Uterus (tissue), 4 donors: ENCODE results near the gene CDK11A. TPM values are rescaled to one million over a fixed set of nuclear protein-coding genes. Genes with fewer than 3 reads are reported as not detected.

ENCODE experiments used
- DNase-seq, 2 donors: peaks; one replicate each; pipeline ENCODE4 v3.0.0-alpha.2; 2019 to 2020
- H3K27ac ChIP-seq, 2 donors: fragments of 200-600 bp; sonication (generic); 1 replicate in 1 of 2; 2 replicates in 1 of 2; pipeline ENCODE4 v1.5.1; 2016 to 2018
- H3K27me3 ChIP-seq, 2 donors: fragments of 200-600 bp; sonication (generic); one replicate each; pipeline ENCODE4 v1.5.1; 2018 to 2019; ENCODE audit warnings: control low read depth in 1 of 2
- H3K36me3 ChIP-seq, 2 donors: fragments of 200-600 bp; sonication (generic); one replicate each; pipeline ENCODE4 v1.5.1; 2019; ENCODE audit warnings: control low read depth in 1 of 2
- H3K4me1 ChIP-seq, 2 donors: fragments of 200-600 bp; sonication (generic); one replicate each; pipeline ENCODE4 v1.5.1; 2018 to 2019; ENCODE audit warnings: control low read depth in 1 of 2
- H3K4me3 ChIP-seq, 2 donors: fragments of 200-600 bp; sonication (generic); 1 replicate in 1 of 2; 2 replicates in 1 of 2; pipeline ENCODE4 v1.5.1; 2018 to 2019; ENCODE audit warnings: mild to moderate bottlenecking in 1 of 2
- H3K9me3 ChIP-seq, 2 donors: fragments of 200-600 bp; sonication (generic); one replicate each; pipeline ENCODE4 v1.5.1; 2019; ENCODE audit warnings: control low read depth in 1 of 2
- CTCF ChIP-seq, 4 experiments: fragments of 200-600 bp in 2 of 4; fragments of 450-650 bp in 2 of 4; sonication (generic) in 2 of 4; IDR thresholded peaks; one replicate each; pipeline ENCODE4 v1.5.1; 2016 to 2019; ENCODE audit warnings: antibody characterized with exemption in 4 of 4, mild to moderate bottlenecking in 2 of 4, moderate library complexity in 1 of 4
- POLR2A ChIP-seq, 2 donors: fragments of 450-650 bp; IDR thresholded peaks; one replicate each; pipeline ENCODE4 v1.6.1; 2016; ENCODE audit warnings: antibody characterized with exemption in 2 of 2, mild to moderate bottlenecking in 1 of 2, moderate library complexity in 1 of 2
- intact Hi-C: fragments of 100-400 bp; cut with DNase I; formaldehyde crosslinking; loops from one replicate; pipeline ENCODE4 v1.15.1; 2023; ENCODE audit warnings: low total_unique reads
- total RNA-seq, 4 donors: library from RNA; depleted of rRNA in 3 of 4; stranded (reverse); fragments of >200 nt in 3 of 4; gene quantifications; one replicate each; pipeline versions ENCODE4 v1.1.0 to v1.2.4, GENCODE V29; 2014 to 2023
- donor health status: DM: yes; HTN: yes; CAD: no.

The CDK11A gene
- total RNA-seq, 4 donors from 2014 or later = 1.8 to 60.0 (median 7.5) TPM

GRCh38 chr1:1671365-1672119, 52.6 kb downstream of the CDK11A start:
- no peak for DNase-seq
- no peak overlapping the region for H3K27ac ChIP-seq
- no peaks in the 10 kb centered on the region for H3K27me3 ChIP-seq
- H3K9me3 ChIP-seq = no peaks in the 10 kb centered on the region
- no peak overlapping the region for H3K4me3 ChIP-seq
- no peak for TF ChIP-seq CTCF (IDR thresholded peaks at IDR 0.05)
- TF ChIP-seq POLR2A (IDR thresholded peaks at IDR 0.05) = no peak
- H3K4me1 ChIP-seq = no peaks in the 10 kb centered on the region
- intact Hi-C loops = no loop called here
- H3K36me3 ChIP-seq = no peaks in the 10 kb centered on the region

- Histone ChIP-seq H3K4me3 (no peak overlapping the region), H3K4me1 (no peaks in the 10 kb centered on the region), H3K36me3 (no peaks in the 10 kb centered on the region), H3K9me3 (no peaks in the 10 kb centered on the region), H3K27me3 (no peaks in the 10 kb centered on the region), H3K27ac (no peak overlapping the region)
- no peak for DNase-seq
- TF ChIP-seq CTCF (IDR thresholded peaks at IDR 0.05) (no peak), POLR2A (IDR thresholded peaks at IDR 0.05) (no peak)
- intact Hi-C loops = no loop called here
These were observed 53.3 kb downstream of the CDK11A start for GRCh38 chr1:1670866-1671265.

GRCh38 chr1:1669468-1670440, 54.4 kb downstream of the CDK11A start:
- TF ChIP-seq POLR2A (IDR thresholded peaks at IDR 0.05) = no peak
- TF ChIP-seq CTCF (IDR thresholded peaks at IDR 0.05) = no peak
- no peaks in the 10 kb centered on the region for H3K9me3 ChIP-seq

GRCh38 chr1:1666526-1666925, 57.6 kb downstream of the CDK11A start:
- intact Hi-C loops = no loop called here
- H3K36me3 ChIP-seq = no peaks in the 10 kb centered on the region
- no peak for TF ChIP-seq POLR2A (IDR thresholded peaks at IDR 0.05)
- TF ChIP-seq CTCF (IDR thresholded peaks at IDR 0.05) = no peak
- H3K4me1 ChIP-seq = no peaks in the 10 kb centered on the region
- H3K4me3 ChIP-seq = no peak overlapping the region
- no peak overlapping the region for H3K27ac ChIP-seq
- H3K9me3 ChIP-seq = no peaks in the 10 kb centered on the region
- no peaks in the 10 kb centered on the region for H3K27me3 ChIP-seq
- peak in 1 of 2 donors; percentile 8 for DNase-seq

More at GRCh38 chr1:1669468-1670440, 54.4 kb downstream of the CDK11A start:
- Histone ChIP-seq H3K27me3 (no peaks in the 10 kb centered on the region), H3K4me3 (no peak overlapping the region), H3K36me3 (no peaks in the 10 kb centered on the region), H3K27ac (no peak overlapping the region), H3K4me1 (no peaks in the 10 kb centered on the region)
- DNase-seq = no peak
- intact Hi-C loops = no loop called here

GRCh38 chr1:1665815-1666251, 58.3 kb downstream of the CDK11A start:
- no peak for TF ChIP-seq CTCF (IDR thresholded peaks at IDR 0.05)
- TF ChIP-seq POLR2A (IDR thresholded peaks at IDR 0.05) = no peak
- intact Hi-C loops = no loop called here
- Histone ChIP-seq H3K9me3 (no peaks in the 10 kb centered on the region), H3K4me3 (no peak overlapping the region), H3K36me3 (no peaks in the 10 kb centered on the region), H3K27ac (no peak overlapping the region), H3K4me1 (no peaks in the 10 kb centered on the region), H3K27me3 (no peaks in the 10 kb centered on the region)
- no peak for DNase-seq
